ENCODE results near the gene MKLN1.
"Not testable (repeated sequence)": the region's sequence is repeated elsewhere in the genome, so short reads cannot be mapped to it uniquely, and the experiment has no call there.

Gene MKLN1

GRCh38 chr7:131508754-131509486 is 181.2 kb downstream of the MKLN1 start:
- DNase-seq (ENCODE audit: extremely low spot score, insufficient read length, low read depth) (no peak), FAIRE-seq (no peak)

- no peak for DNase-seq (ENCODE audit: extremely low spot score, insufficient read length, low read depth)
These were observed 182.1 kb downstream of the MKLN1 start for GRCh38 chr7:131509781-131510180.

GRCh38 chr7:131511071-131511470 is 183.4 kb downstream of the MKLN1 start:
- FAIRE-seq, result no peak
- DNase-seq (ENCODE audit: extremely low spot score, insufficient read length, low read depth), result no peak

More at GRCh38 chr7:131509781-131510180, 182.1 kb downstream of the MKLN1 start:
- FAIRE-seq, result no peak

GRCh38 chr7:131511774-131512535 is 184.3 kb downstream of the MKLN1 start:
- no peak for DNase-seq (ENCODE audit: extremely low spot score, insufficient read length, low read depth)
- FAIRE-seq, result no peak

GRCh38 chr7:131513245-131514061 is 185.8 kb downstream of the MKLN1 start:
- DNase-seq (ENCODE audit: extremely low spot score, insufficient read length, low read depth) (peak; percentile 64), FAIRE-seq (peak; percentile 72)

GRCh38 chr7:131515471-131515870 is 187.8 kb downstream of the MKLN1 start:
- not testable (repeated sequence) for DNase-seq (ENCODE audit: extremely low spot score, insufficient read length, low read depth); FAIRE-seq

- FAIRE-seq, result no peak
- DNase-seq (ENCODE audit: extremely low spot score, insufficient read length, low read depth), result no peak
These were observed 189.7 kb downstream of the MKLN1 start for GRCh38 chr7:131517218-131517923.

GRCh38 chr7:131518626-131519025 is 190.9 kb downstream of the MKLN1 start:
- FAIRE-seq, result no peak
- no peak for DNase-seq (ENCODE audit: extremely low spot score, insufficient read length, low read depth)

GRCh38 chr7:131521651-131522163 is 194.0 kb downstream of the MKLN1 start:
- DNase-seq (ENCODE audit: extremely low spot score, insufficient read length, low read depth) (no peak), FAIRE-seq (no peak)

GRCh38 chr7:131522325-131522930 is 194.8 kb downstream of the MKLN1 start:
- FAIRE-seq (peak; percentile 68), DNase-seq (ENCODE audit: extremely low spot score, insufficient read length, low read depth) (no peak)

GRCh38 chr7:131524115-131524514 is 196.4 kb downstream of the MKLN1 start:
- FAIRE-seq (no peak), DNase-seq (ENCODE audit: extremely low spot score, insufficient read length, low read depth) (no peak)

GRCh38 chr7:131524703-131525102 is 197.0 kb downstream of the MKLN1 start:
- FAIRE-seq (no peak), DNase-seq (ENCODE audit: extremely low spot score, insufficient read length, low read depth) (no peak)

GRCh38 chr7:131525820-131526219 is 198.1 kb downstream of the MKLN1 start:
- FAIRE-seq (no peak), DNase-seq (ENCODE audit: extremely low spot score, insufficient read length, low read depth) (no peak)

- FAIRE-seq (no peak), DNase-seq (ENCODE audit: extremely low spot score, insufficient read length, low read depth) (no peak)
These were observed 199.8 kb downstream of the MKLN1 start for GRCh38 chr7:131527456-131527855.

- FAIRE-seq, result no peak
- DNase-seq (ENCODE audit: extremely low spot score, insufficient read length, low read depth), result no peak
These were observed 201.5 kb downstream of the MKLN1 start for GRCh38 chr7:131529179-131529578.

- no peak for FAIRE-seq
These were observed 201.9 kb downstream of the MKLN1 start for GRCh38 chr7:131529617-131530016.

GRCh38 chr7:131530137-131530536 is 202.5 kb downstream of the MKLN1 start:
- DNase-seq (ENCODE audit: extremely low spot score, insufficient read length, low read depth) (no peak), FAIRE-seq (no peak)

More at GRCh38 chr7:131529617-131530016, 201.9 kb downstream of the MKLN1 start:
- DNase-seq (ENCODE audit: extremely low spot score, insufficient read length, low read depth), result no peak

GRCh38 chr7:131532570-131533091 is 205.0 kb downstream of the MKLN1 start:
- no peak for FAIRE-seq
- no peak for DNase-seq (ENCODE audit: extremely low spot score, insufficient read length, low read depth)

- DNase-seq (ENCODE audit: extremely low spot score, insufficient read length, low read depth), result no peak
- FAIRE-seq, result no peak
These were observed 205.5 kb downstream of the MKLN1 start for GRCh38 chr7:131533151-131533559.
